CD4-positive, alpha-beta T cell treated with Interleukin-4 for 1 hour (primary cell): ENCODE data around the gene TMEM184B.
A peak's percentile ranks its signal among the peaks of the same experiment; 100 is the strongest.

Source experiments
- DNase-seq, 2 donors: peaks; one replicate each; pipeline ENCODE4 v3.0.0-alpha.2; 2020 to 2022

The TMEM184B gene

DNA sequence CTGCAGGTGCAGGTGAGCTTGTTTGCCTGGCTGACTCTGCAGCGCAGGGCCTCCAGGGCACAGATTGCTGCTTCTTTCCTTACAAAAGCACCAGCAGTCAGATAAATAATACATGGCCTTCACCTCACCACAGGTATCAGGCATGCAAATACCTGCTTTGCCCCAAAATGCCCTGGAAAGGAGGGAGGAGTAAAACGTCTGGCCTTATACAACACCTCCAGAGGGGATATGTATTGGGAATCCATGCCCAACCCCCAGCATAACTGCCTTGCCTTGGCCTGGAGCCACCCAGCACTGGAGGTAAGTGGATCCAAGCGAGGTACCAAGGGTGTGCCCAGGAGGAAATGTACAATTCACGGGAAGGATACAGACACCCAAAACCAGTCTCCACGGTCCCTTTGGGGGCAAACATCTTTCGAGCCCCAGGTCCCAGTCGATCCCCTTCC lies 860 bp downstream of the TMEM184B start:
- peak in 1 of 2 donors; percentile 25 for DNase-seq

- no peak for DNase-seq
Observed at GRCh38 chr22:38271101-38271500, 1.7 kb downstream of the TMEM184B start.

GRCh38 chr22:38270091-38270992 lies 2.5 kb downstream of the TMEM184B start:
- DNase-seq, result no peak

- DNase-seq, result no peak
Observed at GRCh38 chr22:38269466-38269865, 3.3 kb downstream of the TMEM184B start.

DNA sequence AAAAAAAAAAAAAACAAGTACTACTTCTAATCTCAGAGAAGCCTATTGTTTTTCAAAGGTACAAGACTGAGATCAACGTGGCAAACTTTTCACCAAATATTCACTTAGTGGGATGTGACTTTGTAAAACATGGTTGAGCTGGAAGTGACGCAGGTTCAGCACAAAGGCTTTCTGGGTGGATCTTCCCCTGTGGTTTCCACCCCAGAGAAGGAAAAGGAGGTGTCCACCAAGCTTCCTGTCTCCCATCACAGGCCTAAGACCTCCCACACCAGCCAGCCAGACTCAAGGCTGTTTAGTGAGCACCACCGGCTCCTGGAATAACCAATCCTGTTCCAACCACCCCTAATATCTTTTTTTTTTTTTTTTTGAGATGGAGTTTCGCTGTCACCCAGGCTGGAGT lies 5.7 kb downstream of the TMEM184B start:
- peak; percentile 72 to 81 for DNase-seq

- no peak for DNase-seq
Observed at GRCh38 chr22:38266120-38266519, 6.7 kb downstream of the TMEM184B start.

DNA sequence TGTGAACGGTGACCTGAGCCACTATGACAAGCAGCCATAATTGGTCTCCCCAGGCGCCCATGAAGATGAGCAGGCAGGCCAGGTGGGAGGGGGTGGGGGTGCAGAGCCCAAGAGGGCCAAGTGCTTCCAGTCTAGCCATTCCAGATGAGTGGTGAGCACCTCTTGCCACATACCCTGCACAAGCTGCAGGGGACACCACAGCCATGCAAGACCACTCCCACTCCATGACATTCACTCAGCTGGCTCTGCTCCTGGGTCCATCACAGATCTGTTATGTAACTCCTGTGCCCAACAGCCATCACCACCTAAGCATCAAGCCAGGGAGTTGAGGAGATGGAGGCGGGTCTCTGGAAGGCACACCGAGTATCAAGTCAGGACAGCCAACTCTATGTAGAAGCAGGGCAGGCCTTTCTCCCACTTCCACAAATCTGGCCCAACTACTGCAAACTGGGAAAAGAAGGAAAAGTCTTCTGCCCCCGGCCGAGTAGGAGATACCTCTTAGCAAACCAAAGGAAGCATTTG lies 8.4 kb downstream of the TMEM184B start:
- DNase-seq, result no peak

DNA sequence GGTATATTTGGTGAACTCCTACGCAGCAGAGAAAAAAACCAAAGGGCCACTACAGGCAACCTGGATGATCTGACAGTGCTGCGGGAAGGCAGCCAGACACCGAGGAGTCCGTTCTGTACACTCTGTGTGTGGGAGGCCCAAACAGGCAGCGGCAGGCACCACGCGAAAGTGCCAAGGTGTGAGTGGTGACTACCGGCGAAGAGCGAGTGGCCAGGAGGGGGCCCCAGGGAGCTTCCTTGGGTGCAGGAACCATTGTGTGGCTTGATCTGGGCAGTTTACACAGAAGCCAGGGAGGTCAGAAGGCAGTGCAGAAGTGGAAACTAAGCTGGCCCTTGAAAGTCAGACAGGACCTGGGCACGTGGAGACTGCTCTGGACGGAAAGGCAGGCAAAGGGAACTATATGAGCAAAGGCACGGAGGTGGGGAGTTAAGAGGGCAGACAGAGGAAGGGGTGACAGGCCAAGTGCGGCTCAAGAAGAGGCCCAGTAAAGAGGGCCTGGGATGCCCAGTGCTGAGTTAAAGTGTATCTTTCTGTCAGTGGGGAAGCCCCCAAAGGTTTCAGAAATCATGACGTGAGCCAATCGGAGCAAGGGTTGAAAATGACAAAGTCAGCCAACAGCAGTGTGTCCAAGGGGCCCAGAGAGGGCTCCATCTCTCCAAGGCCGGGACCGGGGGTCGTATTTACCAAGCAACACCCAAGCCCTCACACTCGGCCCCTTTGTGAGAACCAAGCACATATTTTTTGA lies 10.6 kb downstream of the TMEM184B start:
- peak; percentile 38 to 50 for DNase-seq

DNA sequence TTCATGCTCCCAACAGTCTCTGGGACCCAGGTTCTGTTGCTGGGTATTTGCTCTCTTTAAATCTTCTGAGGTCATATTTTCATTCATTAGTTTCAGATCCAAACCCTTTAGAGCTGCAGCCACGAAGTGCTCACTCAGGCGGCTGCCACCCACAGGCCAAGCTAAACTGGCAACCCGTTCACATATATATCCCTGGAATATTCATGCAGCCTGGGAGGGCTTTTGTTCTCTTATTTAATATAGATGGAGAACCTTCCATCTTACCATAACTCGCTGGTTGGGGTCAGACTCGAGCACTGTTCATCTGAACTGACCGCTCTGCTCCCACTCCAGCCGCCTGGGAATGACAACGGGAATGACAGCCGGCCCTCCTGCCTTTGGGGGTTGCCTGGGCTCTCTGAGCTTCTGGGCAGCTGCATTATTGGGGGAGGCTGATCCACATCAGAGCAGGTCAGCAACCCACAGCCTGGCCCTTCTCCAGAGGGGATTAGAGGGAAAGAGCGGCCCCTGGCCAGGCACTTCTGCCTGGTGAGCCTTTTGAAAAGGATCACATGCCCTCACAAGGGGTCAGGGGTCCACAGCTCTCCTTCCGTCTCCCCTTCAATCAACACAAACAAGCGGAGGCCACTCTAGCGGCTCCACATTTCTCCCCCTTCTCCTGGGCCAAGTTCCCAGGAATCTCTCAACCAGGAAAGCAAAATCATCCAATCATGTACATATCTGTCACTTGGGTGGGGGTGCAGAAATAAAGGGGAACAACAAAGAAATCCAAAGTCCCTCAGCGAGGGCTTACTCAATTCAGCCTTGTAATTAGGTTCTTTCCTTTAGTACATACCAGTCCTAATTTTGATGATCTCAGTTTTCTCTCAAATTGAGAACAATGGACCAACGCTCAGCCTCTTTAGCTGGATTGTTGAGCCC lies 11.8 kb downstream of the TMEM184B start:
- no peak for DNase-seq

DNA sequence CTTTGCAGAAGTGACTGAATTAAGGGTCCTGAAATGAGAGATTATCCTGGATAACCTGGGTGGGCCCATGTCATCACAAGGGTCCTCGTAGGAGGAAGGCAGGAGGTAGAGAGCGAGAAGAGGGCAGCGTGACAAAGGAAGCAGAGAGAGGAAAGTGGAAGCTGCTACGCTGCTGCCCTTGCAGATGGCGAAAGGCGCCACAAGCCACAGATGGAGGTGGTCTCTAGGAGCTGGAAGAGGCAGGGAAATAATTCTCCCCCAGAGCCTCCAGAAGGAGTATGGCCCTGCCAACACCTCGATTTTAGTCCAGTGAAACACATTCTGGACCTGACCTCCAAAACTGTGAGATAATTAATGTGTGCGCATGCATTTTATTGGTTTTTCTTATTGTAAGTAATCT lies 13.4 kb downstream of the TMEM184B start:
- no peak for DNase-seq

DNA sequence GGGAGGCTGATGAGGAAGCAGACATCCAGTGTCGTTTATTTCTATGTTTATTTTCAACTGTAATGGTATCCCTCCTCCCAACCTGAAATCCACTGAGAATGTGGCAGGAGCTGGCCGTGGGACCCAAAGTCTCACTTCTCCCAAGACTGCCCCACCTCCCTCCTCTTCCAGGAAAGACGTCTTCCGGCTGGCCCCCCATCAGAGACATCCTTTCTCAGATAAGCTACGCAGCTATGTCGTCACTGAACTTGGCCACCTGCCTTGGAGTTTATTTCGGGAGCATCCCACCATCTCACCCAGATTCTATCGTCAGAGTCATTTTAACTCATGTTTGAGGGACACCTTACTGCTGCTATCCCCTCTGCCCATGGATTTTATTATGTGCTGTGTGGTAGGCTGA lies 13.9 kb downstream of the TMEM184B start:
- DNase-seq, result no peak

GRCh38 chr22:38257650-38258250 lies 15.1 kb downstream of the TMEM184B start:
- DNase-seq, result no peak

GRCh38 chr22:38257181-38257580 lies 15.6 kb downstream of the TMEM184B start:
- no peak for DNase-seq

GRCh38 chr22:38255697-38256096 lies 17.1 kb downstream of the TMEM184B start:
- no peak for DNase-seq

DNA sequence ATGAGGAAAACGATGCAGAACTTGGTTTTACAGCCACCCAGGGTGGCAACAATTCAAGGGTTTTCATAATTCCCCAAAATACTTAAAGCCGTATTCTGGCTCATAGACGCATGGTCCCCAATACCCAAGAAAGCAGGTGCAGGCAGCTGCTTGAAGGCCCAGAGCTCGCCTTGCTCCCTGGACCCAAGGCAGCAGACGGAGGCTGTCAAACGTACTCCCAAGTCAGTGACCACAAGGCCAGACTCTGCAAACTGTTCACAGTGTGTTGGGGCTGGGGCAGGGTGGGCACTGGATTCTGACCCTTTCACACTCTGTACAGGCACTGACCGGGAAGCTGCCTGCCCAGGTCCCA lies 21.5 kb downstream of the TMEM184B start:
- DNase-seq, result no peak

DNA sequence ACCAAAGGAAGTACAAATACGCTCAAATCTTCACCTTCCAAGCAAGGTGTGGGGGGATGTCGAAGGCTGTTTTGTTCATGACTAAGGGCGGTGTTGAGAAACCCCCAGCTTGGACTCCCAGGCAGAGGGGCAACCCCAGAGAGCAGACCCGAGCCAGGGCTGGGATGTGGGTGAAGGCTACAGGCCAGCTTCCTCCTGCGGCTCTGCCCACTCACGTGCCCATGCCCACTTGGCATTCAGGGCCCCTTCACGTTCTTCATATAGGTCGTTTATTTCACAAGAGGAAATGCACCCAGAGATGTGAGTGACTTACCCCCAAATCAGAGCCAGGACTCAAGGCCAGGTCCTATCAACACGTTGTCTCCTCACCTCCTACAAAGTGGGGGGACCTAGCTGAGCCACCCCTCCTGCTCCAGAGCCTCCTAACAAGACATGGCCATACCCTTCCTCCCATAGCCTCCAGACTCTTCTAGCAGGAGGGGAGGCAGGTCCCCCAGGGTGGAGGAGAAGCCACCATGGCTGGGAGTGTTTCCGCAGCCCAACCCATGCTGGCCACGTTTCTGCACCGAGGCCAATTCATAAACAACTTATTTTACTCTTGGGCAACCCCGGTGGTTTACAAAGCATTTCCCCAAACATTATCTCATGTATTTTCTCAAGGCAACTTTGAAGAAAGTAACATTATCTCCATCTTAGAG lies 22.0 kb downstream of the TMEM184B start:
- DNase-seq, result no peak

DNA sequence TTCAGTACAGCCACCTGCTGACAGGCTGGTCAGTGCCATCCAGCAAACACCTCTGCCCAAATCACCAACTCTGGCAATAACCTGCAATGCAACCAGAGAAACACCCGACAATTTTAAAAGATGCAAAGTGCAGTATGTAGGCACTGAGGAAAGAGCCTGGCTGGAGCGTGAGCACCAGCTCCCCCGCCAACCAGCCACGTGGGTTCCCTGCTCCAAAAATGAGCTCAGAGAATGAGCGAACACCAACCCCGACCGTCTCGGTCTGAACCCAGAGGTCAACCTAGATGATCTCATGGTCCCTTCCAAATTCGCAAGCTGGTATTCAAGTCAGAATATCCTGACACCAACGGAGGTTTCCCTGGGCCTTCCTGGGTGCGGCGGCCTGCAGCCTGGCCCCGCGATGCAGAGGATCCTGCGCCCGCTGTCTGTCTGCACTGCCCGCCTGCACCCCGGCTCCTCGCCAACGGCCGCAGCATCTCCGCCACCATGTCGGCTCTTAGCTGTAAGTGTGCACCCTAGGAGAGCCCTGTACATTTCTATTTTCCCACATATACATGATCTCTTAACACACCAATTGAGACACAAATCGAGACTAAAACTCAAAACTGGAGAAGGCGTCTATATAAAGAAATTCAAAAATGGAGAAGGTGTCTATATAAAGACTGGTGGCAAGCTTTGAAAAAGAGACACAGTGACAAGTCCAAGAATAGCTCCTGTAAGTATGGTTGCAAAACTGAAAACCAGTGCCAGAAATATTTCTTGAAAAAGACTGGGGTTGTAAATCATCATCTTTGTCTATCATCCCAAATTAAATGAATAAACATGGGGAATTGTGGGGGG lies 22.8 kb downstream of the TMEM184B start:
- DNase-seq, result no peak

DNA sequence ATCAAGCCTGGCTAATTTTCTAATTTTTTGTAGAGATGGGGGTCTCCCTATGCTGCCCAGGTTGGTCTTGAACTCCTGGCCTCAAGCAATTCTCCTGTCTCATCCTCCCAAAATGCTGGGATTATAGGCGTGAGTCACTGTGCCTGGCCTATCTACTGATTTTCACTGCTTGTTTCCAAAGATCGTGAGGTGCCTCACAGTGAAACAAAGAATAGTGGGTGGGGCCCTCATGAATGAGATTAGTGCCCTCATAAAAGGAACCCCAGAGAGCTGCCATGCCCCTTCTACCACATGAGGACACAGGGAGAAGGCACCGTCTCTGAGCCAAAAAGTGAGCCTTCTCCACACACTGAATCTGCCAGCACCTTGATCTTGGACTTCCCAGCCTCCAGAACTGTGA lies 23.5 kb downstream of the TMEM184B start:
- DNase-seq, result no peak

- DNase-seq, result no peak
Observed at GRCh38 chr22:38248280-38248679, 24.5 kb downstream of the TMEM184B start.

DNA sequence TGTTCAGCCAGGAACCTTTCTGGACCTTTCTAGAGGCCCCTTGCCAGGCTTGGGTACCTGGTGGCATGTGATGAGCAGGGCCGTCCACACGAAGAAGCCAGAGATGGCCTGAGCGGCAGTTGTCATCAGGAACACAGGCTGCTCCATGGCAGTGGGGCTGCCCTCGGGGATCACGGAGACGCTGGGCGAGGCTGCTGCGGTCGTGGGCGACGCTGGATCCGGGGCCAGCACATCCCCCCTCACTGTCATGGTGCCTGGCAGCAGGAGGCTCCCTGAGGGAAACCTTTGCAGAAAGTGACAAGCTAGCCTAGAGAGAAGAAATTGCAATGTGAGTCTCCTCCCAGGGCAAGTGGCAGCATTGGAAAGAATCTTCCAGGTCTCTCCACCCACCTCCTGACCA lies 25.1 kb downstream of the TMEM184B start:
- no peak for DNase-seq

GRCh38 chr22:38246692-38247091 lies 26.1 kb downstream of the TMEM184B start:
- DNase-seq, result no peak
